Measurements from ENCODE around the gene ARHGAP45. TPM values are rescaled to one million over a fixed set of nuclear protein-coding genes. Genes with fewer than 3 reads are reported as not detected.
A peak's percentile ranks its signal among the peaks of the same experiment; 100 is the strongest.
"Not testable (repeated sequence)": the region's sequence is repeated elsewhere in the genome, so short reads cannot be mapped to it uniquely, and the experiment has no call there.

ARHGAP45 gene, protein sequence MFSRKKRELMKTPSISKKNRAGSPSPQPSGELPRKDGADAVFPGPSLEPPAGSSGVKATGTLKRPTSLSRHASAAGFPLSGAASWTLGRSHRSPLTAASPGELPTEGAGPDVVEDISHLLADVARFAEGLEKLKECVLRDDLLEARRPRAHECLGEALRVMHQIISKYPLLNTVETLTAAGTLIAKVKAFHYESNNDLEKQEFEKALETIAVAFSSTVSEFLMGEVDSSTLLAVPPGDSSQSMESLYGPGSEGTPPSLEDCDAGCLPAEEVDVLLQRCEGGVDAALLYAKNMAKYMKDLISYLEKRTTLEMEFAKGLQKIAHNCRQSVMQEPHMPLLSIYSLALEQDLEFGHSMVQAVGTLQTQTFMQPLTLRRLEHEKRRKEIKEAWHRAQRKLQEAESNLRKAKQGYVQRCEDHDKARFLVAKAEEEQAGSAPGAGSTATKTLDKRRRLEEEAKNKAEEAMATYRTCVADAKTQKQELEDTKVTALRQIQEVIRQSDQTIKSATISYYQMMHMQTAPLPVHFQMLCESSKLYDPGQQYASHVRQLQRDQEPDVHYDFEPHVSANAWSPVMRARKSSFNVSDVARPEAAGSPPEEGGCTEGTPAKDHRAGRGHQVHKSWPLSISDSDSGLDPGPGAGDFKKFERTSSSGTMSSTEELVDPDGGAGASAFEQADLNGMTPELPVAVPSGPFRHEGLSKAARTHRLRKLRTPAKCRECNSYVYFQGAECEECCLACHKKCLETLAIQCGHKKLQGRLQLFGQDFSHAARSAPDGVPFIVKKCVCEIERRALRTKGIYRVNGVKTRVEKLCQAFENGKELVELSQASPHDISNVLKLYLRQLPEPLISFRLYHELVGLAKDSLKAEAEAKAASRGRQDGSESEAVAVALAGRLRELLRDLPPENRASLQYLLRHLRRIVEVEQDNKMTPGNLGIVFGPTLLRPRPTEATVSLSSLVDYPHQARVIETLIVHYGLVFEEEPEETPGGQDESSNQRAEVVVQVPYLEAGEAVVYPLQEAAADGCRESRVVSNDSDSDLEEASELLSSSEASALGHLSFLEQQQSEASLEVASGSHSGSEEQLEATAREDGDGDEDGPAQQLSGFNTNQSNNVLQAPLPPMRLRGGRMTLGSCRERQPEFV
- 100 to 1,000 TPM; 113 to 122 TPM for total RNA-seq

DNA sequence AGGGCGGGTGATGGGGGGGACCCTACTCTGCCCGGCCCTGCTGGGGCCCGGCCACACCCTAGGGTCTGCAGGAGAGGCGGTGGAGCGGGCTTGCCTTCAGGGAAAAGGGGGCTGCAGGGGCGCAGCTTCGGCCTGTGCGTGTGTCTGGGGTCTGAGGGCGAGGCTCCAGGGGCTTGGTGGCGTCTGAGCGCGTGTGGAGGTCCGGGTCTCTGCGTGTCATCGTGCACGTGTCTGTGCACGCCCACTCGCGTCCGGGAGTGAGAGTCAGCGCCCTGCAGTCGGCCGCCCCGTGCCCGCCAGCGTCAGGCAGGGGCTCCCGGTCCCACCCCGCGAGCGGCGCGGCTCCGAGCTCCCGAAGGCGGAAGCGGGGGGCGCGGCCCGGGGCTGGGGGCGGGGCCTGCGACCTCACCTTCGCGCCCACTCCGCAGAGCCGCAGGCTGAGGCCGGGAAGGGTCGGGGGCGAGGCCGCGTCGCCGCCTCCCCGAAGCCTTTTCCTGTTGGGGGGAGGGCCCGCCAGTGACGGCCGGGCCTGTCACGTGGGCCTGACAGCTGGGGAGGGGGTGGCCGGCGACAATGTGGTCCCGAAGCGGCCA, at the start of gene ARHGAP45:
TSS of gene ARHGAP45 (plus strand) at position 420 of the 593 bp plus-strand sequence. CDS start 239 bp downstream, outside the sequence.
- H3K9me3 Mint-ChIP-seq: peaks cover 2% of the 10 kb centered on the region
- peaks cover 27% of the 10 kb centered on the region for H3K4me1 Mint-ChIP-seq

DNA sequence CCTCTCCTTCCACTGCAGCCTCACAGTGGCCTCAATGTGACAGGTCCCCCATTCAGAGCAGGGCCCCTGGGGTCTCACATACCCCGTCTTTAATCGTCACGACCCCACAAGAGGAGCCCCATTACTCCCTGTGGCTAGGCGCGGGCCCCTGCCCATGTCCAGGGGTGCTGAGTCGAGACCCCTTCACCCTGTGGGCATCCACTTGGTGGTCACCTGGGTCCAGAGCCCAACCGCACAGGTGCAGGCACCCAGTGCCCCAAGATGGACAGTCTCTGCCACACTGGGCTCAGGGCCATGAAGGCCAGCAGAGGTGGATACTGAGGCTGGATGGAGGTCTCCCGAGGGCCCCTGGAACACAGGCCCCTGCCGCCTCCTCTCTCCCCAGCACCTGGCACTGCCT, 49.1 kb upstream of the ARHGAP45 start:
- no peak for DNase-seq
- Mint-ChIP-seq H3K9me3 (no peaks in the 10 kb centered on the region), H3K27ac (peak overlapping the region; percentile 72), H3K4me1 (peaks cover 32% of the 10 kb centered on the region), H3K36me3 (peaks cover 11% of the 10 kb centered on the region), H3K27me3 (peaks cover 6% of the 10 kb centered on the region), H3K4me3 (peak overlapping the region; percentile 22)

More for the DNA sequence above, at the start of gene ARHGAP45:
- peaks cover 29% of the 10 kb centered on the region for H3K36me3 Mint-ChIP-seq
- DNase-seq: peak; percentile 93
- H3K4me3 Mint-ChIP-seq: peak within 1 kb of the TSS; percentile 94
- peak within 1 kb of the TSS; percentile 97 for H3K27ac Mint-ChIP-seq
- no peaks in the 10 kb centered on the region for H3K27me3 Mint-ChIP-seq

DNA sequence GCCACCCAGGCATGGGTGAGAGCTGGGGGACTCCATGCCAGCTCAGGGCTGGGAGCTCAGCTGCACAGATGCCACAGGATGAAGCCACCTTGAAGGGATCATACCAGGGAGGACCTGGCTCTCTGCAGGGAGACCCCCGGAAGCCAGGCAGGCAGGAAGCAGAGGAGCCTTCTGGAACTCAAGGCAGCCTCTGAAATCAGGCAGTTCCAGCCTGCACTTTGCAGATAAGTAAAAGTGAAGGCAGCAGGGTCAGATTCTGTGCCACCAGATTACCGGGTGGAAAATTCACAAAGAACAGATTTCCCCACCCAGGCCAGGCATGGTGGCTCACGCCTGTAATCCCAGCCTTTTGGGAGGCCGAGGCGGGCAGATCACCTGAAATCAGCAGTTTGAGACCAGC, 48.6 kb upstream of the ARHGAP45 start:
- H3K27ac Mint-ChIP-seq: peak overlapping the region; percentile 42
- peak overlapping the region; percentile 95 for H3K4me3 Mint-ChIP-seq
- H3K27me3 Mint-ChIP-seq: peaks cover 6% of the 10 kb centered on the region
- peaks cover 32% of the 10 kb centered on the region for H3K4me1 Mint-ChIP-seq
- DNase-seq: no peak
- no peaks in the 10 kb centered on the region for H3K9me3 Mint-ChIP-seq
- H3K36me3 Mint-ChIP-seq: peaks cover 11% of the 10 kb centered on the region

DNA sequence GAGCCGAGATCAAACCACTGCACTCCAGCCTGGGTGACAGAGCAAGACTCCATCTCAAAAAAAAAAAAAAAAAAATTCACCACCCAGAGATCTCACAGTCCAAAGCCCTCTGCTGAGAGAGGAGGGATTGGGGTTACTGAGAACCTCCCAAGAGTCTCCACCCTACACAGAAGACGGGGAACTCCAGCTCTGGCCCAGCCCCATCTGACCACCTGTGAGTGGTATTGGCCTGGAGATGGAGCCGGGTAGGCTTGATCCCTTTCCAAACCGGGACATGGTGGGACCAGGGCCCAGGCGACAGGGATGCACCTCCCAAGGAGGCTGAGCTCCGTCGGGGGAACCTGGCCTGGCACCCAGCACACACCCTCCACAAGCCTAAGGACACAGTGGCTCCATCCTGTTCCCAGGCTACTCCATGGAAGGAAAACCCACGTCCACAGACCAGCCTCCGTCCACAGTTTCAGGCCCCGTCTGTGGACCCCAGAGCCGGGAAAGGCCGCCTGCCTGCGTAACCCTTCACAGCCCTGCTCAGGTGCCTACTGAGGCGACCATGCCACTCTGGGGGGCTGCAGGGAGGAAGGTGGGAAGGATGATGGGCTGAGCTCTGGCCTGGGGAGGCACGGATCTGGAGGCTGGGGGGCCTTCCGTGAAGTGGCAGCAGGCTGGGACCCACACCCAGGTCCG, 47.9 kb upstream of the ARHGAP45 start:
- H3K4me3 Mint-ChIP-seq: peak overlapping the region; percentile 95
- H3K9me3 Mint-ChIP-seq: no peaks in the 10 kb centered on the region
- no peak for DNase-seq
- peaks cover 6% of the 10 kb centered on the region for H3K27me3 Mint-ChIP-seq
- peak overlapping the region; percentile 42 for H3K27ac Mint-ChIP-seq
- peaks cover 32% of the 10 kb centered on the region for H3K4me1 Mint-ChIP-seq
- H3K36me3 Mint-ChIP-seq: peaks cover 11% of the 10 kb centered on the region

DNA sequence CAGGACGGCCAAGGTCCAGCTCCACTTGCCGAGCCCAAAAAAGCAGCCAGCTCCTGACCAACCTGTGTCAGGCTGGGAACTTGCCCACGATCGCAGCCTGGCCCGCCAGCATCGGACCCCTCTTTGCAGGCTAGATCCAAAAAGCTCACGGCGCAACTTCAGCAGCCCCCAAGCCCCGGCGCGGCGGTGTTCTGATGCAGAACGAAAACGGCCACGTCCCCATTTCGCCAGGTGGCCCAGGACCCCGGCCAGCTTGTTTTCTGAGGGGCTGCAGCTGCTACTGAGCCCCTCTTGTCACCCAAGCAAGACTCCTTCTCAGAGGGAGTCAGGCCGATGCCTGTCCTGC, 47.4 kb upstream of the ARHGAP45 start:
- H3K27ac Mint-ChIP-seq: peak overlapping the region; percentile 98
- H3K9me3 Mint-ChIP-seq: no peaks in the 10 kb centered on the region
- no peak for DNase-seq
- H3K4me1 Mint-ChIP-seq: peaks cover 32% of the 10 kb centered on the region
- peak overlapping the region; percentile 95 for H3K4me3 Mint-ChIP-seq
- H3K27me3 Mint-ChIP-seq: peaks cover 6% of the 10 kb centered on the region
- peaks cover 11% of the 10 kb centered on the region for H3K36me3 Mint-ChIP-seq

DNA sequence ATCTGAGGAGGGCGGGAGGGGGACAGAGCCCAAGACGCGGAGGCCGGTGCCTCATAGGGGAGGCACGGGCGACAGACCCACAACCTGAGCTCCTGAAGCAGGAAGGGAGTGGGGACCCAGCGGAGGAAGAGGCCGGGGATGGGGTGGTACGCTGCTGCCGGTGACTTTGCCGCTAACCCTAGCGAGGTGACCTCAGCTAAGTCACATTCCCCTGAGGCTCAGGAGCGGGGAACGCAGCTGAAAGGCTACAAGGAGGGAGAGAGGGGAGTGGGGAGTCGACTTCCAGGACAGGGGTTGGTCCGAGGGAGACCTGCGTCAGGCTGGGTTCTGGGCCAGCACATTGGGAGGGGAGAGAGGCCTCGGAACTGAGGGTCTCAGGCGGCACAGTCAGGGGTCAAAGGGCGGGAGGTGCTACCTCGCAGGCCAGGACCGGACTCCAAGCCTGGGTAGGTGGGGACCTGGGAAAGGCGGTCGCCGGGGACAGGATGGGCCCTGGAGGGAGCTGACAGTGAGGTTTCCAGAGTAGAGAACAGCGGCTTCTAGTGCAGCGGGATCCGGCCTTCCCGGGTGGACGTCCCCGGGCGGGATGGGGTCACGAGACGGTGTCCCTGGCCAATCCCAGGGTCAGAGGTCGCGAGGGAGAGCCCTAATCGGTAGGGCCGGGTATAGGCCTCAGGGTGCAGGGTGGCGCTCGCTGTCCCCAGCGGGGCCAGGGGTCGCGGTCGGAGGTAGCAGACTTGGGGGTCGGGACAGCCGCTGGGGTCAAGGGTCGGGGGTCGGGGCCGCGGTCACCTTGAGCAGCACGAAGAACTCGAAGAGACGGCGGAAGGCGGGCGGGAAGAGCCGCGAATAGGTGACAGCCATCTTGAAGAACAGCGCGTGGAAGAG, 46.7 kb upstream of the ARHGAP45 start:
- Mint-ChIP-seq H3K36me3 (peaks cover 11% of the 10 kb centered on the region), H3K4me3 (peak overlapping the region; percentile 95)
- DNase-seq: no peak

DNA sequence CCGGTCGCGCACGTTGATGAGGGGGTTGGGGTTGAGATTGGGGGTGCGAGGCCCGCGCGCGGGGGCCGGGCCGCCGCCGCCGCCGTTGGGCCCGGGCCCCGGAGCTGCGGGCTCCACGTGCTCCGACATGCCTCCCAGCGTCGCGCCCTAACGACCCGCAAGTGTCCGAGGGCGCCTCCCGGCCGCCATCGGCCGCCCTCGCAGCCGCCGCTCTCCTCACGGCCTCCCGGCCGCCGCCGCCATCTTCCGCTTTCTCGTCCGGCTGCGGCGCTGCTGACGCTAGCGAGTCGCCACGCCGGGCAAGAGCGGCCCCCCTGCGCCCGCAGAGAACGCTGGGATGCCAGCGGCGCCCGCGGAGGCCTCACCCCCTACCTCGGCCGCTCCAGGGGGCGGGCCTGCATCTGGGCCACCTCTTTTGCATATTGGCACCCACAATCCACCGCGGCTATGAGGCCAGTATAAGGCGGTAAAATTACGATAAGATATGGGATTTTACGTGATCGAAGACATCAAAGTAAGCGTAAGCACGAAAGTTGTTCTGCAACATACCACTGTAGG, 46.0 kb upstream of the ARHGAP45 start, which contains the start of gene TMEM259:
TSS of gene TMEM259 (minus strand) at position 256 of the 558 bp plus-strand sequence. CDS start at position 129, 127 bp downstream.
- H3K36me3 Mint-ChIP-seq: peaks cover 11% of the 10 kb centered on the region
- H3K27ac Mint-ChIP-seq: peak within 1 kb of the TSS; percentile 98
- peak; percentile 98 for DNase-seq
- H3K4me1 Mint-ChIP-seq: peaks cover 36% of the 10 kb centered on the region
- H3K9me3 Mint-ChIP-seq: no peaks in the 10 kb centered on the region
- peaks cover 6% of the 10 kb centered on the region for H3K27me3 Mint-ChIP-seq
- H3K4me3 Mint-ChIP-seq: peak within 1 kb of the TSS; percentile 95

More for the DNA sequence above, 46.7 kb upstream of the ARHGAP45 start:
- H3K9me3 Mint-ChIP-seq: no peaks in the 10 kb centered on the region
- peaks cover 6% of the 10 kb centered on the region for H3K27me3 Mint-ChIP-seq
- peaks cover 34% of the 10 kb centered on the region for H3K4me1 Mint-ChIP-seq
- peak overlapping the region; percentile 98 for H3K27ac Mint-ChIP-seq

DNA sequence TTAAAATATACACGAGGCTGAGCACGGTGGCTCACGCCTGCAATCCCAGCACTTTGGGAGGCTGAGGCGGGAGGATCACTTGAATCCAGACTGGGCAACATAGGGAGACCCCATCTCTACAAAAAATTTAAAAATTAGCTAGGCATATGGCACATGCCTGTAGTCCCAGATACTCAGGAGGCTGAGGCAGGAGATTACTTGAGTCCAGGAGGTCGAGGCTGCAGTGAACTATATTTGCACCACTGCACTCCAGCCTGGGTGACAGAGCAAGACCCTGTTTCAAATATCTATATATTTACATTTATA, 43.1 kb upstream of the ARHGAP45 start:
- Mint-ChIP-seq H3K4me1 (peaks cover 22% of the 10 kb centered on the region), H3K36me3 (peaks cover 11% of the 10 kb centered on the region)
- H3K4me3 Mint-ChIP-seq, H3K27ac Mint-ChIP-seq, H3K9me3 Mint-ChIP-seq, DNase-seq, H3K27me3 Mint-ChIP-seq: not testable (repeated sequence)

DNA sequence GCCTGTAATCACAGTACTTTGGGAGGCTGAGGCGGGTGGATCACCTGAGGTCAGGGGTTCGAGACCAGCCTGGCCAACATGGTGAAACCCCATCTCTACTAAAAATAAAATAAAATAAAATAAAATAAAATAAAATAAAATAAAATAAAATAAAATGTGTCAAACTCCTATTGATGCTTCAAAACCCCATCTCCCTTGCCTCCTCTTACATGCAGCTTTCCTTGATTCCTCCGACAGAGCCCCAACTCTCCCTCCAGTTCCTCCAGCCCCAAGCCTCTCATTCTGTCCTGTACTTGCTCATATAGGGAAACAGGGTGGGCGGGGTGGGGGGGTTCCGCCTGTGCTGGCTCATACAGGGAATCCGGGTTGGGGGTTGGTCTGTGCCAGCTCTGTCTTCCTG, 41.9 kb upstream of the ARHGAP45 start:
- H3K9me3 Mint-ChIP-seq, H3K4me3 Mint-ChIP-seq, H3K27me3 Mint-ChIP-seq, DNase-seq, H3K27ac Mint-ChIP-seq: not testable (repeated sequence)
- Mint-ChIP-seq H3K36me3 (peaks cover 13% of the 10 kb centered on the region), H3K4me1 (peaks cover 21% of the 10 kb centered on the region)

DNA sequence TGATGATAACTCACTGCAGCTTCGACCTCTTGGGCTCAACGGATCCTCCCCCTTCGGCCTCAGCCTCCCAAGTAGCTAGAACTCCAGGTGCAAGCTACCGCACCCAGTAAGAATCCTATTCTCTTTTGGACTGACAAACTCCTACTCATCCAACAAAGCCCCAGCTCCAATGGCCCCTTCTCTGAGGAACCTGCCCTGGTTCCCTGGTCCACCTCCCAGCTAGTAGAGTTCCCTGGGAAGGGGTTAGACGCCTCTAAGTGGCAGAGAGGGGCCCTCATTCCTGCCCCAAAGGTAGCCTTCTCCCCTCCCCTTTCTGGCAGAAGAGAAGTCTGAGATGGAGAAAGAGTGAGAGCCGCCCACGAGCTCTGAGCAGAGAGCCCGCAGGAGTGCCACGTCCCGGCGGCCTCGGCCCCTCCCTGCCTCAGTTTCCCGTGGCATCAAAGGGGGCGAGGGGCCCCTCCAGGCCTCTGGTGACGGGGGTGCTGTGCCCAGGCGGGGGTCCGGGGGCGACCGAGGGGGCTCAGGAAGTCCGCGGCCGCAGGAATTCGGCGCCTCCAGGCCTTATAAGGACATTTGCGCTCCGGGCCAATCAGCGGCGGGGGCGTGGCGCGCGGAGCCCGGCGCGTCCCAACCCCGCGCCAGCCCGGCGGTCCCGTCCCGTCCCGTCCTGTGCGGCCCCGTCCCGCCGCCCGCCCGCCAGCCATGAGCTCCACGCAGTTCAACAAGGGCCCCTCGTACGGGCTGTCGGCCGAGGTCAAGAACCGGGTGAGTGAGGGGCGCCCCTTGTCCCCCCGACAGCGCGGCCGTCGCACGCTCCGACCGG, 40.8 kb upstream of the ARHGAP45 start, which contains the start of gene CNN2:
TSS of gene CNN2 (plus strand) at position 649 of the 823 bp plus-strand sequence. CDS start at position 703, 54 bp downstream.
- Mint-ChIP-seq H3K4me3 (peak within 1 kb of the TSS; percentile 89), H3K4me1 (peaks cover 28% of the 10 kb centered on the region), H3K9me3 (no peaks in the 10 kb centered on the region), H3K27me3 (peaks cover 5% of the 10 kb centered on the region), H3K27ac (peak within 1 kb of the TSS; percentile 85), H3K36me3 (peaks cover 12% of the 10 kb centered on the region)
- DNase-seq: peak; percentile 81

DNA sequence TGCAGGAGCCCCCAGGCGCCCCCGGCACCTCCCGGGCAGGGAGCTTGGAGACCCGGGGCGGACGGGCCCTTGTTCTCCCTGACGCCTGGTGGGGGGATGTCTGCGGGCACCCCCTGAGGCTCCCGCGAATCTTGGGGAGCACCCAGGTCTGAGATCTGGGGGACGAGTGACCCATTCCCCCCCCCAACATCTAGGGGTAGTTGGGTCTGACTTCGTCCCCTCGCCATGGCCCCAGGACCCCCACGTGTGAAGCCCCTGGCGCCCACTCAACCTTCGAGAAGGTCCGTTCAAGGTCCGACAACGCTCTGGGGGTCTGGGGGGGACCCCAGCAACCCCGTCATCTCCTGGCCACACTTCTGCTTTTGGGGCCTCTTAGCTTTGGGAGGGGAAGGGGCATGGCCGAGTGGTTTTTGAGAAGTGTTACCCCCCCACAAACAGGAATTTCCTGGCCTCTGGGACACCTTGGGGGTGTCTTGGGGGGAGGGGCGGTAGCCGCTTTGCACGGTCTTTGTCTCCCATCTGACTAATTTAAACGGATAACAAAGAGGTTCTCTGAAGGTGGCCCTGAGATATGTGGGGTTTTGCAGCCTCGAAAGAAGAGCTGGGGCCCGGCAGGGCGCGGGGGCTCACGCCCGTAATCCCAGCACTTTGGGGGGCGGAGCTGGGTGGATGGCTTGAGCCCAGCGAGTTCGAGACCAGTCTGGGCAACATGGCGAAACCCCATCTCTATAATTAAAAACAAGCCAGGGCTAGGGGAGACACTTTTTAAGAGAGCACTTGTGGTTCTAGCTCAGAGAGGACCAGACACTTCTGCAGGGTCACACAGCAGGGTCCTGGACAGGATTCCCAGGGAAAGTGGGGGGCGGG, 40.0 kb upstream of the ARHGAP45 start:
- no peaks in the 10 kb centered on the region for H3K27me3 Mint-ChIP-seq
- peaks cover 11% of the 10 kb centered on the region for H3K36me3 Mint-ChIP-seq
- H3K27ac Mint-ChIP-seq: peak overlapping the region; percentile 85
- peak; percentile 51 for DNase-seq
- H3K4me3 Mint-ChIP-seq: peak overlapping the region; percentile 89
- H3K9me3 Mint-ChIP-seq: no peaks in the 10 kb centered on the region
- H3K4me1 Mint-ChIP-seq: peaks cover 22% of the 10 kb centered on the region

DNA sequence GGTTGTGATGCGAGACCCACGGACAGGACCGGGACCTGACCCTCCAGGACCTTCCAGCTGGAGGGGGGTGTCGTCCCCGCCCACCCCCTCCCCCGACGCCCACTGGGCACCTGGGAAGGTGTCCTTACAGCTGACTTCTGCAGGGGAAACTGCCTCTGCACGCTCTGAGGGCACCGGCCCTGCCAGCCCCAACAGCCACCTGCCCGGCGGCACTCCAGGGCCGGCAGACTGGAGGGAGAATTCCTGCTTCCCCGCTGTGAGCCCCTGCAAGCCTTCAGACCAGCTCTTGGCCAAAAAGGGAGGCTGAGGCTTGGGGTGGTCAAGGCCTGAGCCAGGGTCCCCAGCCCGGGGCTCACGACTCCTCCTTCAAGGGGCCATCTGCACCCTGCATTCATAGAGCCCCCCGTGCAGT, 39.3 kb upstream of the ARHGAP45 start:
- peak overlapping the region; percentile 89 for H3K4me3 Mint-ChIP-seq
- no peaks in the 10 kb centered on the region for H3K27me3 Mint-ChIP-seq
- no peaks in the 10 kb centered on the region for H3K9me3 Mint-ChIP-seq
- peak overlapping the region; percentile 63 for H3K27ac Mint-ChIP-seq
- DNase-seq: no peak
- H3K4me1 Mint-ChIP-seq: peaks cover 22% of the 10 kb centered on the region
- H3K36me3 Mint-ChIP-seq: peaks cover 17% of the 10 kb centered on the region

All from activated naive CD8-positive, alpha-beta T cell treated with anti-CD3 and anti-CD28 coated beads for 36 hours (primary cell).